Left colon (tissue), 2 donors: ENCODE measurements around the gene NTN5. TPM values are rescaled to one million over a fixed set of nuclear protein-coding genes. Genes with fewer than 3 reads are reported as not detected.
A peak's percentile ranks its signal among the peaks of the same experiment; 100 is the strongest.
"Not testable (repeated sequence)": the region's sequence is repeated elsewhere in the genome, so short reads cannot be mapped to it uniquely, and the experiment has no call there.

ENCODE experiments used
- ATAC-seq: fragments of 200-7000 bp; cut with Tn5 transposase; one replicate; pipeline ENCODE4 v1.9.1; 2020; ENCODE audit warnings: mild to moderate bottlenecking, moderate library complexity
- DNase-seq, 2 donors: peaks; one replicate each; pipeline ENCODE4 v3.0.0-alpha.2; 2020
- intact Hi-C, 2 donors: fragments of 100-400 bp; cut with DNase I in 1 of 2; cut with micrococcal nuclease in 1 of 2; formaldehyde crosslinking; loops; one replicate each; pipeline versions ENCODE4 v1.11.2 to v1.14.0; 2022; cut with DNase I, micrococcal nuclease
- long read RNA-seq: library from polyadenylated mRNA; unstranded; transcript quantifications from one replicate; pipeline ENCODE4 v2.0.0, GENCODE V29; 2021
- total RNA-seq, 2 donors: library from RNA; stranded (reverse); fragmentation: NEBNext Ultra II Directional; extraction: Animal tissue kit (Norgen Biotek cat#: 25700); gene quantifications; one replicate each; pipeline ENCODE4 v1.2.1, GENCODE V29; 2021
- donor health status: DM: no; HTN: no; CAD: no.
- donor health status: DM: yes; HTN: yes; CAD: no.

Gene NTN5
- total RNA-seq = under 1 TPM; 0.49 to 0.53 TPM
- long read RNA-seq, partial matches to known transcripts = 1 of 1 reads
- long read RNA-seq, other reads (novel, unspliced or antisense) = 0 of 1 reads

DNA sequence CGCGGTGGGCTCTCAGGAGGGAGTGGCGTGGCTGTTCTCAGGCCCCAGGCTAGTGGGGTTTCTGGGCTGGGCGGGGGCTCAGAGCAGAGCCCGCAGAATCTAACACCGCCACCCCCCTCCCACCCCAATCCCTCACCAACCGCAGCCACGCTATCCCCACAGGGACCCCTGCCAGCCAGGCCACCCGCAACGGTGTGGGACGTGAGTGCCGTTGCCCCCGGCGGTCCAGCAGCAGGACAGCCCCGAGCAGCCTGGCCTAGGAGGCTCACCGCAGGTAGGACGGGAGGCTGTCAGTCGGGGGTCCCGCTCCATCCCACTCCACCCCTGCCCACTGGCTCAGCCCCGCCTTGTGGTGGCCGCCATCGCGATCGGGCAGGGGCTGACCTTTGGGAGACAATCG is at the start of gene NTN5:
Gene NTN5 (minus strand): TSS at position 24 of the 400 bp plus-strand sequence. CDS start 2,031 bp downstream, outside the sequence.
- ATAC-seq (no peak), DNase-seq (no peak)
- intact Hi-C loops = no loop called here

GRCh38 chr19:48722196-48722708 is 49.4 kb upstream of the NTN5 start:
- ATAC-seq = no peak
- intact Hi-C loops = no loop called here
- DNase-seq = no peak

DNA sequence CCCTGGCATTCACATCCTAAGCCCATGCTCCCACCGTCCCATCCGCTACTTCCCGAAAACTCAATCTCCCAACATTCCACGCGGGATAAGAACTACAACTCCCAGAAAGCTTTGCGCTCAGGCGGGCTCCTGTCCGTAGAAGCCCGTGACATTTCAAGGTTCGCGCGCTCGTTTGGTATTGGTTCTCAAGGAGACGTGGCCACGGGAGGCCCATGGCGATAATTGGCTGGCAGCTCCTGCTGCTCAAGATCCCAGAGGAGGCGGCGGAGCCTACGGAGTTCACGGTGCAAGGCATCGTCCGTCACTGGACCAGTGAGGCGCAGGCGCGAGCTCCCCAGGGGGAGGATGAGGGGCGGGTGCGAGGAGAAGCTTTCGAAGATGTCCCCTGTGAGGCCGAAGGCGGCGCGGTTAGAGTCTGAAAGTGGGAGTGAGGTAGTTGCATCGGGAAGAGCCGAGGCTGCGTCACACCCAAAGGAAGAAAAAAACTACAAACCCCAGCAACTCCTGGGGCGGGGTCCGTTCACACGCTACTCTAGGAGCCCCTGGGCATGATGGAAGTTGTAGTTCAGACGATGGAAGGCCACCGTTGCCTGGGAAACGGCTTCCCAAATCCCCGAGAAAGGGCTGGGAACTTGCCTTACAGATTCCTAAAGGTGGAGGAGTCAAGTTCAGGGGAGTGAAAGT is 47.9 kb upstream of the NTN5 start:
- intact Hi-C loops = no loop called here
- peak; percentile 92 for ATAC-seq

DNA sequence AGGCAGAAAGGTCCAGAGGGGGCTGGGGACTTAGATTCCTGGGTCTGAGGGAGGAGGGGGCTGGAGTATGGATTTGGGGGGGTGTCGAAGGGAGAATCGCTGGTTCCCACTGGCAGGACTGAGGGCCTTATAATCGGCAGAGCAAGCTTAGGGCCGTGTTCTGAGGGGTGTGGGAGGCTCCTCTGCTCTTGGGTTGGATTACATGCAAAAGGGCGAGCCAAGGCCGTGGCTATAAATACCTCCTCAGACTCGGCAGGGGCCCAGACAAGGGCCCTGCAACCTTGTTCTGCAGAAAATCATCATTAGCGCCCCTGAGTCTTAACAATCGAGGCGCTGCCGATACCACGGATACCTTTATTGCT is 47.4 kb upstream of the NTN5 start:
- intact Hi-C loops = no loop called here
- DNase-seq (peak in 1 of 2 donors; percentile 29), ATAC-seq (no peak)

More for the DNA sequence above, 47.9 kb upstream of the NTN5 start:
- peak; percentile 99 to 100 for DNase-seq

DNA sequence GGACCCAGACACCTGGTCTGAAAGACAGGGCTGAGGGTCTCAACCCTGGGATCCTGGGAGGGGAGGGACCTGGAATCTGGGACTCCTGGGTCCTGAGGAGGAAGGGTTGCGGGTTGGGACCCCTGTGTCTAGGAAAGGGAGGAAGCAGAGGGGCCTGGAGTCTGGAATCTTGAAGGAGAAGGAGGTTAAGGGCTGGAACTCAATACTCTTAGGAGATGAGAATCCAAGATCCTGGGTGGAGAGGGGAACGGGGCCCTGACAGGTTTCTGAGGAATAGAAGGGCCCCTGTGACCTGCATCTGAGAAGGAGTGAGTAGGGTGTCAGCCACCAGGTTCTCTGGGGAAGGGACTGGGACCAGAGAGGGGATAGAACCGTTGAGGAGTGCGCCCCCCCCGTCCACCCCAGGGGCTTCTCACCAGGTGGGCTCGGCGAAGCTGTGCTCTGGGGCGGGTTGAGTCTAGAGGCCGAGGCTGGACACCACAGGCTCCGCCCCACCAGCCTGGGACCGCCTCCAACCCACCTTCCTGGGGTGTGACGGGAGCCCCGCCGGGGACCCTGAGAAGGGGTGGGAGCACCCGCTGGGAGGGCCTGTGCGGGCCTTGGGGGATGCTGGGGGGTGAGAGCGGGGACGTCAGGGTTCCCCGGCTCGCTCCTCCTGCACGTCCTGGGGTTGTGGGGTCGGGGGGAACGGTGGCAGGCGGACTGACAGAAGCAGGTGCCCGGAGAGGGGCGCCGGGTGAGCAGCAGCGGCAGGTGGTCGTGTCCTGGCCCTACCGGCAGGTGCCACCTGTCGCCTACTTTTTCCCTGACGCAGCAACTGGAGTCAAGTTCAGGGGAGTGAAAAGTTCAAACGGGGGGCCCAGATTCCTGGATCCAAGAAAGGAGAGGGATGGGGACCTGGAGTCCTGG is 46.7 kb upstream of the NTN5 start, which contains the start of gene MAMSTR:
Gene MAMSTR (minus strand): TSS at position 463 of the 909 bp plus-strand sequence. CDS start 694 bp downstream, outside the sequence.
- intact Hi-C loops = no loop called here
- DNase-seq = peak; percentile 33 to 36
- ATAC-seq = no peak

GRCh38 chr19:48718711-48719231 is 46.0 kb upstream of the NTN5 start:
- DNase-seq (peak in 1 of 2 donors; percentile 28), ATAC-seq (no peak)
- intact Hi-C loops = no loop called here

GRCh38 chr19:48718106-48718505 is 45.3 kb upstream of the NTN5 start:
- DNase-seq, intact Hi-C loops, ATAC-seq: not testable (repeated sequence)

GRCh38 chr19:48716562-48717291 is 43.9 kb upstream of the NTN5 start:
- ATAC-seq (no peak), DNase-seq (peak; percentile 33 to 45)
- intact Hi-C loops = no loop called here

GRCh38 chr19:48715681-48716171 is 42.9 kb upstream of the NTN5 start:
- intact Hi-C loops = no loop called here
- DNase-seq (peak; percentile 37 to 55), ATAC-seq (no peak)

DNA sequence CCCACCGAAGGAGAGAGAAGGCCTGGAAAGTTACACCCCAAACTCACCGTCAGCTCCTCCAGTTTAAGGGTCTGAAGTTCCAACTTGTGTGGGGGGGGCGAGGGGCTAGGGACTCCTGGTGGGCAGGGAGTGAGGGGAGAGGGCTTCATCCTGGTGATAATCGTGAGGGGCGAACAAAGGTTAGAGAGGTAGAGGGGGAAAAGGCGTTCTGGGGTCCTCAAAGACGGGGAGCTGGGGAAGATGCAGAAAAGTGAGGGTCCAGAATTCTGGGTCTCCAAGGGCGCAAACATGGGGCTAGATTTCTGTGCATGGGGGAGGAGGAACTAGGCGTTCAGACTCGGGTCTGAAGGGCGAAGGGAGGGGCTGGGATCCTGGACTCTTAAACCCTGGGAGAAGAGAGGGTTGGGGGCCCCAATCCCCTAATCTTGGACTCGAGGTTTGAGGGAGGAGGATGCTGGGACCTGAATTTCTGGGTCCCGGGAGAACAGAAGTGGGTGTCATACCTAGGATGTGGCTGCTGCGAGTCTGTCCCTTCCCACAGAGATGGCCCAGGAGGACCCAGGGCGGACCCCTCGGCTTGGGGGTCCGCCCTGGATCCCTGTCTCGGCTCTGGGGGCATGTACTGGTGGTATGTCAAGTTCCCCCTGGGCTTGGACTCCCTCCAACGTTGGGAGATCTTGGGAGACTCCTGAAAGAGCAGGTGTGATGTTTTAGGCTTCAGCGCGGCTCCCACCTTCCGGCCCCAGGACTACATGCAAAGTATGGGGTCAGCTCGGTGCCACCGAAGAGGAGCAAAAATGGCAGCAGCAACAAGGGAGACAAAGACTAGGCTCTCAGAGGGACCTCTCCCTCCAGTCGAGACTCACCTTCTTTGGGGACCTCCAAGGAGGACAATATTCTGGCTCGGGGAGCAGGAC is 42.2 kb upstream of the NTN5 start:
- peak; percentile 68 to 70 for DNase-seq
- intact Hi-C loops = no loop called here
- ATAC-seq = peak; percentile 41

- peak; percentile 84 for ATAC-seq
- intact Hi-C loops = no loop called here
Measured at GRCh38 chr19:48713864-48714755, 41.3 kb upstream of the NTN5 start.

GRCh38 chr19:48713041-48713863 is 40.4 kb upstream of the NTN5 start:
- no peak for ATAC-seq
- DNase-seq = no peak

More at GRCh38 chr19:48713864-48714755, 41.3 kb upstream of the NTN5 start:
- DNase-seq = peak; percentile 99

DNA sequence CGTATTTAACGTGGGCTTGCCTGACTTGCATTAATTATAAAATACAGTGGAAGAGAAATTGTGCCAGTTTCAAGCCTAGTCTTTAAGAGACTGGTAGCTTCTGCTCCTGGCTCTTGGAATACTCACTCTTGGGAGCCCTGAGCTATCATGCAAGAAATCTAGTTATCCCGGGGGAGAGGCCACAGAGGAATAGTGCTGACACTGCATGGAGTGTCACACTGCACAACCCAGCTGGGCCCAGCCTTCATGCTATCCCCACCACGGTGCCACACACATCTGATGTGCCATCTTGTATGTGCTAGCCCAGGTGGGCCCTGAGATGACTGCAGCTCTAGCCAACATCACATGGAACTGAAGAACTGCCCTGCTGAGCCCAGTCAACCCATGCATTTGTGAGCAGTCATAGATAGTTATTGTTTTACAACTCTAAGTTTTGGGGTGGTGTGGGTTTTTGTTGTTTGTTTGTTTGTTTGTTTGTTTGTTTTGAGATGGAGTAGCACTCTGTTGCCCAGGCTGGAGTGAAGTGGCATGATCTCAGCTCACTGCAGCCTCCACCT is 38.4 kb upstream of the NTN5 start:
- no peak for ATAC-seq
- intact Hi-C loops = no loop called here

More at GRCh38 chr19:48713041-48713863, 40.4 kb upstream of the NTN5 start:
- intact Hi-C loops = no loop called here

DNA sequence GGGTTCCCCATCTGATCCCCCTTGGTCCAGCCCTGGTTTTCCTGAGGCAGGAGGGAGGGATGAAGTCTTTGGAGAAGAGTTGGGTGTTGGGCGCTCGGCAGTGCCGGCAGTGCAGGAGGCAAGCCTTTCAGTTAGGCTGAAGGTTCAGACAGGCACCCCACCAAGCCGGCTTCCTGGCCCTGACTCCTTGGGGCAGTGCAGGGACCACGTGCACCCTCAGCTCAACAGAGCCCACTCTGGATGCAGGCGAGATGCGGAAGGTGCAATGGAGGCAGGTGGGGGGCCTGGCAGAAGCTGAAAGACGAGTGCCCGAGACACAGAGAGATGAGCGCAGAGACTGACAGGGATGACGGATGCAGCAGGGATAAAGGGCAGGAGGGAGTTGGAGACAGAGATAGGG is 35.7 kb upstream of the NTN5 start:
- DNase-seq = no peak
- intact Hi-C loops = no loop called here
- no peak for ATAC-seq

More for the DNA sequence above, 38.4 kb upstream of the NTN5 start:
- no peak for DNase-seq

GRCh38 chr19:48705431-48705830 is 32.6 kb upstream of the NTN5 start:
- DNase-seq (no peak), ATAC-seq (peak; percentile 18)
- intact Hi-C loops = no loop called here
